Spleen (tissue), 11 donors: ENCODE measurements around the gene DNASE2. TPM values are rescaled to one million over a fixed set of nuclear protein-coding genes. Genes with fewer than 3 reads are reported as not detected.
A peak's percentile ranks its signal among the peaks of the same experiment; 100 is the strongest.

Source experiments
- DNase-seq: peaks from one replicate; pipeline ENCODE4 v3.0.0-alpha.2; 2020
- H3K27ac ChIP-seq, 8 donors: fragments of 200-600 bp; sonication (generic) in 7 of 8; 1 replicate in 4 of 8; 2 replicates in 4 of 8; pipeline versions ENCODE4 v1.5.0 to v1.8.0; 2016 to 2021; ENCODE audit warnings: inconsistent platforms in 4 of 8, mild to moderate bottlenecking in 4 of 8, moderate library complexity in 1 of 8
- H3K27me3 ChIP-seq, 7 donors: fragments of 200-600 bp; sonication (generic) in 6 of 7; replicated peaks in 1 of 7; 1 replicate in 4 of 7; 2 replicates in 3 of 7; pipeline versions ENCODE4 v1.5.0 to v1.8.0; 2016 to 2021; ENCODE audit warnings: inconsistent platforms in 3 of 7, mild to moderate bottlenecking in 1 of 7
- H3K36me3 ChIP-seq, 6 donors: fragments of 200-600 bp; sonication (generic) in 5 of 6; 1 replicate in 4 of 6; 2 replicates in 2 of 6; pipeline versions ENCODE4 v1.5.0 to v1.8.0; 2016 to 2021; ENCODE audit warnings: inconsistent platforms in 2 of 6
- H3K4me1 ChIP-seq, 6 donors: fragments of 200-600 bp; sonication (generic) in 5 of 6; 1 replicate in 3 of 6; 2 replicates in 3 of 6; pipeline versions ENCODE4 v1.5.0 to v1.8.0; 2016 to 2021; ENCODE audit warnings: inconsistent platforms in 3 of 6
- H3K4me3 ChIP-seq, 8 donors: fragments of 200-600 bp; sonication (generic) in 7 of 8; 1 replicate in 4 of 8; 2 replicates in 4 of 8; pipeline versions ENCODE4 v1.5.0 to v1.8.0; 2016 to 2021; ENCODE audit warnings: inconsistent platforms in 4 of 8, mild to moderate bottlenecking in 4 of 8, moderate library complexity in 2 of 8
- H3K9me3 ChIP-seq, 8 donors: fragments of 200-600 bp; sonication (generic) in 7 of 8; 1 replicate in 4 of 8; 2 replicates in 4 of 8; pipeline versions ENCODE4 v1.5.0 to v1.8.0; 2016 to 2021; ENCODE audit warnings: inconsistent platforms in 4 of 8
- POLR2A ChIP-seq, 3 donors: fragments of 450-650 bp; IDR thresholded peaks; one replicate each; pipeline ENCODE4 v1.5.1; 2017; ENCODE audit warnings: antibody characterized with exemption in 3 of 3, mild to moderate bottlenecking in 1 of 3
- POLR2AphosphoS5 ChIP-seq, 3 donors: sonication (generic); formaldehyde crosslinking; IDR thresholded peaks; one replicate each; pipeline ENCODE4 v1.5.1; 2017; ENCODE audit warnings: antibody characterized with exemption in 3 of 3
- WGBS, 5 donors: extraction: QIAGEN DNeasy Blood & Tissue Kit in 3 of 5; methylation state at CpG; one replicate each; pipeline versions ENCODE4 v1.1.5 to v1.1.7; 2013 to 2018; 5-methylcytosine and 5-hydroxymethylcytosine counted together
- intact Hi-C: fragments of 100-400 bp; cut with DNase I; formaldehyde crosslinking; loops from one replicate; pipeline ENCODE4 v1.15.0; 2023; ENCODE audit warnings: low total_unique reads
- polyA plus RNA-seq, 3 donors: library from polyadenylated mRNA; stranded (reverse); fragments of 200-250 nt; gene quantifications; one replicate each; pipeline ENCODE4 v1.2.1, GENCODE V29; 2013
- total RNA-seq, 7 donors: library from RNA; depleted of rRNA in 3 of 7; stranded (reverse); fragments of >200 nt in 3 of 7; fragmentation: NEBNext Ultra II Directional in 4 of 7; extraction: Animal tissue kit (Norgen Biotek cat#: 25700) in 4 of 7; gene quantifications; one replicate each; pipeline versions ENCODE4 v1.1.0 to v1.2.1, GENCODE V29; 2016 to 2021
- TF ChIP-seq, protein P1 (sequence below), 11 experiments: fragments of 200-600 bp in 7 of 11; fragments of 450-650 bp in 4 of 11; sonication (generic) in 4 of 11; IDR thresholded peaks in 8 of 11; conservative IDR thresholded peaks in 3 of 11; 1 replicate in 7 of 11; 2 replicates in 4 of 11; pipeline versions ENCODE4 v1.4.0 to v1.8.0; 2016 to 2021; ENCODE audit warnings: antibody characterized with exemption in 11 of 11, inconsistent platforms in 4 of 11, mild to moderate bottlenecking in 1 of 11
- donor health status: healthy with polysubstance abuse.
- donor health status: DM: no; HTN: no; CAD: no; lungs with moderate emphysema.
- donor health status: DM: no; HTN: no; CAD: no.
- donor health status: Bipolar disorder and iron deficiency.
- donor health status: healthy.
- donor health status: DM: no; HTN: no; CAD: no.
- donor health status: DM: yes; HTN: yes; CAD: no.

The DNASE2 gene
- total and polyA plus RNA-seq, 10 donors = 19.5 to 36.1 (median 26.3) TPM

DNA sequence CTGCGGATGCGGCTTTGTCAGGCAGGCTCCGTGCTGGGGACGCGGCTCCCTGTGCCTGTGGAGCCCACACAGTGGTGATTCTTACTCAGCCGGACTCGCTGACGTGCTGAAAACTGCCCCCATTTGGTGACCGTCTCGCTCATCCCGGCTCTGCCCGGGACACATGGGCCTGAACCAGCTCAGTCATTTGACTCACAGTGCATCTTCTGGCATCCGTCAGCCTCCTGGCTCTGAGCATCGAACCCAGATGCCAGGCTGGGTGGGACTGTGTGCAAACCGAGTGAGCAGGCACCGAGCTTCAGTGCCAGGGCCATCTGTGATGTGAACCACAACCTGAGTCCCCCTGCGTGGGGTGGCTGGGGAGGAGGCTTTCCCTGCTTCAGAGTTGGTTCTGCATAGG, 15.2 kb upstream of the DNASE2 start:
- peaks cover 0 to 84% (median 42%) of the 10 kb centered on the region in 6 donors for H3K36me3 ChIP-seq
- intact Hi-C loops = no loop called here
- H3K9me3 ChIP-seq = no peaks in the 10 kb centered on the region
- H3K27ac ChIP-seq = no peak overlapping the region
- 95 to 99% (median 97%) methylated on average over 10 to 17 of the region's 17 CpGs for WGBS, 5 donors
- no peak for TF ChIP-seq POLR2A (IDR thresholded peaks at IDR 0.05)
- TF ChIP-seq POLR2AphosphoS5 (IDR thresholded peaks at IDR 0.05) = peak in 1 of 3 donors; percentile 25
- peaks cover 9 to 22% (median 12%) of the 10 kb centered on the region in 6 donors for H3K4me1 ChIP-seq
- DNase-seq = no peak
- H3K27me3 ChIP-seq = no peaks in the 10 kb centered on the region
- no peak overlapping the region for H3K4me3 ChIP-seq

GRCh38 chr19:12893582-12893981, 12.3 kb upstream of the DNASE2 start:
- intact Hi-C loops = no loop called here
- Histone ChIP-seq H3K9me3 (no peaks in the 10 kb centered on the region), H3K4me3 (no peak overlapping the region), H3K27ac (no peak overlapping the region), H3K4me1 (peaks cover 9 to 38% (median 21%) of the 10 kb centered on the region in 6 donors), H3K36me3 (peaks cover 0 to 58% (median 35%) of the 10 kb centered on the region in 6 donors), H3K27me3 (no peaks in the 10 kb centered on the region)
- no peak for DNase-seq
- WGBS, 5 donors = 95 to 98% (median 96%) methylated on average over 5 of the region's 5 CpGs
- TF ChIP-seq, protein P1, sequence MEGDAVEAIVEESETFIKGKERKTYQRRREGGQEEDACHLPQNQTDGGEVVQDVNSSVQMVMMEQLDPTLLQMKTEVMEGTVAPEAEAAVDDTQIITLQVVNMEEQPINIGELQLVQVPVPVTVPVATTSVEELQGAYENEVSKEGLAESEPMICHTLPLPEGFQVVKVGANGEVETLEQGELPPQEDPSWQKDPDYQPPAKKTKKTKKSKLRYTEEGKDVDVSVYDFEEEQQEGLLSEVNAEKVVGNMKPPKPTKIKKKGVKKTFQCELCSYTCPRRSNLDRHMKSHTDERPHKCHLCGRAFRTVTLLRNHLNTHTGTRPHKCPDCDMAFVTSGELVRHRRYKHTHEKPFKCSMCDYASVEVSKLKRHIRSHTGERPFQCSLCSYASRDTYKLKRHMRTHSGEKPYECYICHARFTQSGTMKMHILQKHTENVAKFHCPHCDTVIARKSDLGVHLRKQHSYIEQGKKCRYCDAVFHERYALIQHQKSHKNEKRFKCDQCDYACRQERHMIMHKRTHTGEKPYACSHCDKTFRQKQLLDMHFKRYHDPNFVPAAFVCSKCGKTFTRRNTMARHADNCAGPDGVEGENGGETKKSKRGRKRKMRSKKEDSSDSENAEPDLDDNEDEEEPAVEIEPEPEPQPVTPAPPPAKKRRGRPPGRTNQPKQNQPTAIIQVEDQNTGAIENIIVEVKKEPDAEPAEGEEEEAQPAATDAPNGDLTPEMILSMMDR (IDR thresholded peaks at IDR 0.05 in 8 of 11, conservative IDR thresholded peaks at IDR 0.05 in 3 of 11) = no peak
- TF ChIP-seq POLR2AphosphoS5 (IDR thresholded peaks at IDR 0.05) (no peak), POLR2A (IDR thresholded peaks at IDR 0.05) (no peak)

- 7 to 20% (median 8%) methylated on average over 24 to 26 of the region's 26 CpGs for WGBS, 5 donors
- peak; percentile 86 for DNase-seq
- Histone ChIP-seq H3K27me3 (peaks cover 0 to 5% (median 0%) of the 10 kb centered on the region in 7 donors), H3K4me3 (peak overlapping the region; percentile 75 to 100 (median 96)), H3K27ac (peak overlapping the region in 4 of 8 donors; percentile 82 to 90 (median 87)), H3K9me3 (no peaks in the 10 kb centered on the region), H3K36me3 (peaks cover 0 to 38% (median 23%) of the 10 kb centered on the region in 6 donors), H3K4me1 (peaks cover 9 to 38% (median 21%) of the 10 kb centered on the region in 6 donors)
- intact Hi-C loops = no loop called here
- TF ChIP-seq POLR2A (IDR thresholded peaks at IDR 0.05) (no peak), POLR2AphosphoS5 (IDR thresholded peaks at IDR 0.05) (no peak)
- TF ChIP-seq, protein P1 (IDR thresholded peaks at IDR 0.05 in 8 of 11, conservative IDR thresholded peaks at IDR 0.05 in 3 of 11) = no peak
These were observed 10.3 kb upstream of the DNASE2 start for GRCh38 chr19:12891553-12892021.

DNA sequence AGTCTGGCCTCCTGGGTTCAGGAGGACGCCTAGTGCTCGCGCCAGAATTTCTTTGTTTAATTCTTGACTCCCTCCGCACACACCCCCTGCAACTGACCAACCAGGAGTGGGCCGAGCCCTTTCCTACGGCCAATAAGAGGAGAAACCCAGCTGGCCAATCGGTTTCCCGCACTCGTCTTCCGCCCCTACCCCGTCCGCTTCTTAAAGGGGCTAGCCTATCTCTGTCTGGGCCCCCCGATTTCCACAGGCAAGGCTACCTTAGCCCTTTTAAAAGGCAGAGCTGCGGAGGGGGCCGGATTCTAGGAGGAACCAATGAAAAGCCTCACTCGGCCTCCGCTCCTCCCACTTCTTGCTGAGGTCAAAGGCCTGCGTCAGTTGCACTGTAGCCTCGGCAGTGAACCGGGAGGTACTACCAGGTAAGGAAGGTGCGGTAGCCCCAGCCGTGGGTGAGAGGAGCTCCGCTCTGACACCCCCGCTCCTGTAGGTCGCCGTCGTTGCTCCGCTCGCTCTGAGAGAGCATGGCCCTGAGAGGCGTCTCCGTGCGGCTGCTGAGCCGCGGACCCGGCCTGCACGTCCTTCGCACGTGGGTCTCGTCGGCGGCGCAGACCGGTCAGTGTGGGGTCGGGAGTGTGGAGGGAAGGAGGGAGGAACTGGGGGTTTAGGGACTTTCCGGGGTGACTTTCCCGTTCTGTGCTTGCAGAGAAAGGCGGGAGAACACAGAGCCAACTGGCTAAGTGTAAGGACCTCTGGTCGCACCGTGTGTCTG, 9.7 kb upstream of the DNASE2 start, which contains the start of gene GCDH:
Gene GCDH, plus strand, starts transcription at position 374 of the 766 bp plus-strand sequence. Its CDS starts 145 bp downstream, at position 519.
- peak; percentile 98 for DNase-seq
- 0% methylated on average over 29 to 49 of the region's 49 CpGs for WGBS, 5 donors
- Histone ChIP-seq H3K9me3 (no peaks in the 10 kb centered on the region), H3K4me1 (peaks cover 9 to 43% (median 22%) of the 10 kb centered on the region in 6 donors), H3K27ac (peak within 1 kb of the TSS in 7 of 8 donors; percentile 35 to 90 (median 82)), H3K4me3 (peak within 1 kb of the TSS; percentile 75 to 100 (median 96)), H3K36me3 (peaks cover 0 to 32% (median 17%) of the 10 kb centered on the region in 6 donors), H3K27me3 (peaks cover 0 to 11% (median 0%) of the 10 kb centered on the region in 7 donors)
- intact Hi-C loops = no loop called here
- TF ChIP-seq, protein P1 (IDR thresholded peaks at IDR 0.05 in 8 of 11, conservative IDR thresholded peaks at IDR 0.05 in 3 of 11) = peak in 3 of 11 experiments; percentile 21 to 39 (median 32)
- TF ChIP-seq POLR2AphosphoS5 (IDR thresholded peaks at IDR 0.05) (peak; percentile 94 to 98 (median 95)), POLR2A (IDR thresholded peaks at IDR 0.05) (peak in 1 of 3 donors; percentile 48)
